GM18511 (cell line): Measurements from ENCODE around the gene COL27A1.
"Not testable (repeated sequence)": the region's sequence is repeated elsewhere in the genome, so short reads cannot be mapped to it uniquely, and the experiment has no call there.

Experiments
- ATAC-seq: cut with Tn5 transposase; IDR thresholded peaks from one replicate; pipeline ENCODE4 v1.9.1; 2021; ENCODE audit warnings: mild to moderate bottlenecking, moderate library complexity; ENCODE audit not compliant: unreplicated experiment

COL27A1 gene

GRCh38 chr9:114180696-114181606 lies 25.6 kb downstream of the COL27A1 start:
- ATAC-seq, result no peak

GRCh38 chr9:114181607-114182409 lies 26.5 kb downstream of the COL27A1 start:
- ATAC-seq, result no peak

GRCh38 chr9:114183006-114183405 lies 27.7 kb downstream of the COL27A1 start:
- ATAC-seq, result no peak

GRCh38 chr9:114184071-114184470 lies 28.7 kb downstream of the COL27A1 start:
- no peak for ATAC-seq

- ATAC-seq, result no peak
These were observed 29.5 kb downstream of the COL27A1 start for GRCh38 chr9:114184866-114185265.

- ATAC-seq, result no peak
These were observed 30.5 kb downstream of the COL27A1 start for GRCh38 chr9:114185570-114186490.

GRCh38 chr9:114186605-114187289 lies 31.4 kb downstream of the COL27A1 start:
- no peak for ATAC-seq

- no peak for ATAC-seq
These were observed 32.5 kb downstream of the COL27A1 start for GRCh38 chr9:114187827-114188226.

GRCh38 chr9:114189823-114190562 lies 34.7 kb downstream of the COL27A1 start:
- ATAC-seq, result no peak

GRCh38 chr9:114190563-114190905 lies 35.2 kb downstream of the COL27A1 start:
- ATAC-seq, result no peak

- not testable (repeated sequence) for ATAC-seq
These were observed 36.1 kb downstream of the COL27A1 start for GRCh38 chr9:114191402-114191801.

GRCh38 chr9:114192539-114192938 lies 37.2 kb downstream of the COL27A1 start:
- no peak for ATAC-seq

GRCh38 chr9:114193090-114193489 lies 37.8 kb downstream of the COL27A1 start:
- ATAC-seq, result no peak

GRCh38 chr9:114196117-114196516 lies 40.8 kb downstream of the COL27A1 start:
- no peak for ATAC-seq

- ATAC-seq, result no peak
These were observed 41.8 kb downstream of the COL27A1 start for GRCh38 chr9:114196979-114197622.

GRCh38 chr9:114198249-114199040 lies 43.1 kb downstream of the COL27A1 start:
- no peak for ATAC-seq

- ATAC-seq, result no peak
These were observed 45.5 kb downstream of the COL27A1 start for GRCh38 chr9:114200721-114201300.

GRCh38 chr9:114202396-114202795 lies 47.1 kb downstream of the COL27A1 start:
- no peak for ATAC-seq
